Vagina (tissue), 2 donors: ENCODE results near the gene WDR1.

Source experiments
- CTCF ChIP-seq, 3 experiments: fragments of 450-650 bp in 2 of 3; fragments of 200-600 bp in 1 of 3; sonication (generic) in 1 of 3; IDR thresholded peaks; one replicate each; pipeline ENCODE4 v1.5.1; 2017 to 2019; ENCODE audit warnings: antibody characterized with exemption in 3 of 3, mild to moderate bottlenecking in 2 of 3, moderate library complexity in 2 of 3
- POLR2A ChIP-seq, 2 donors: fragments of 450-650 bp; IDR thresholded peaks; one replicate each; pipeline ENCODE4 v1.6.1; 2017; ENCODE audit warnings: antibody characterized with exemption in 2 of 2, mild to moderate bottlenecking in 2 of 2, moderate library complexity in 2 of 2

- no peak for TF ChIP-seq CTCF (IDR thresholded peaks at IDR 0.05)
- TF ChIP-seq POLR2A (IDR thresholded peaks at IDR 0.05) = no peak
Measured at GRCh38 chr4:10143171-10143570, 26.6 kb upstream of the WDR1 start.
